Neuronal stem cell (in vitro differentiated cells): ENCODE measurements around the gene NUDT19.

Experiments
- DNase-seq: peaks from one replicate; pipeline ENCODE4 v3.0.0-alpha.2; 2013; ENCODE audit warnings: low spot score
- H2AFZ ChIP-seq: one replicate; pipeline ENCODE4 v1.6.1; 2013; ENCODE audit warnings: mild to moderate bottlenecking, low read length, inconsistent platforms
- H2AK5ac ChIP-seq: 2 replicates; pipeline ENCODE4 v1.6.1; 2013; ENCODE audit warnings: low read depth, mild to moderate bottlenecking, inconsistent platforms, low read length, moderate library complexity, mixed read lengths
- H2BK120ac ChIP-seq: 2 replicates; pipeline ENCODE4 v1.6.1; 2013; ENCODE audit warnings: low read depth, mild to moderate bottlenecking, inconsistent platforms, low read length, moderate library complexity, mixed read lengths
- H2BK12ac ChIP-seq: one replicate; pipeline ENCODE4 v1.6.1; 2013; ENCODE audit warnings: low read length, inconsistent platforms
- H2BK15ac ChIP-seq: 2 replicates; pipeline ENCODE4 v1.6.1; 2013; ENCODE audit warnings: mild to moderate bottlenecking, low read length, inconsistent platforms, mixed read lengths
- H2BK5ac ChIP-seq: one replicate; pipeline ENCODE4 v1.6.1; 2013; ENCODE audit warnings: inconsistent platforms, mild to moderate bottlenecking, low read length, moderate library complexity
- H3K14ac ChIP-seq: one replicate; pipeline ENCODE4 v1.6.1; 2013; ENCODE audit warnings: low read length, inconsistent platforms
- H3K18ac ChIP-seq: 2 replicates; pipeline ENCODE4 v1.6.1; 2013; ENCODE audit warnings: low read length, inconsistent platforms
- H3K23ac ChIP-seq: 2 replicates; pipeline ENCODE4 v1.6.1; 2013; ENCODE audit warnings: low read depth, mild to moderate bottlenecking, mixed read lengths, low read length, inconsistent platforms; ENCODE audit not compliant: poor library complexity
- H3K27ac ChIP-seq: replicated peaks from 3 replicates; pipeline ENCODE4 v1.5.1; 2013; ENCODE audit warnings: low read length, inconsistent platforms
- H3K27me3 ChIP-seq, 3 experiments: 2 replicates each; pipeline ENCODE4 v1.6.1; 2013; ENCODE audit warnings: low read length in 3 of 3, mild to moderate bottlenecking in 2 of 3, inconsistent platforms in 1 of 3, low read depth in 1 of 3, mixed read lengths in 1 of 3, moderate library complexity in 1 of 3; ENCODE audit not compliant: control insufficient read depth in 3 of 3, insufficient read depth in 3 of 3
- H3K36me3 ChIP-seq, 2 donors: replicated peaks in 1 of 2; 2 replicates each; pipeline ENCODE4 v1.6.1; 2013; ENCODE audit warnings: low read length in 2 of 2; ENCODE audit not compliant: control insufficient read depth in 2 of 2, insufficient read depth in 2 of 2
- H3K4ac ChIP-seq: 2 replicates; pipeline ENCODE4 v1.6.1; 2013; ENCODE audit warnings: inconsistent platforms, mild to moderate bottlenecking, low read length, moderate library complexity
- H3K4me1 ChIP-seq, 2 donors: 1 replicate in 1 of 2; 2 replicates in 1 of 2; pipeline ENCODE4 v1.6.1; 2013; ENCODE audit warnings: low read length in 2 of 2, low read depth in 1 of 2; ENCODE audit not compliant: control insufficient read depth in 2 of 2, insufficient read depth in 1 of 2
- H3K4me2 ChIP-seq: one replicate; pipeline ENCODE4 v1.6.1; 2013; ENCODE audit warnings: mild to moderate bottlenecking, low read length, inconsistent platforms; ENCODE audit not compliant: insufficient read depth, poor library complexity, severe bottlenecking
- H3K4me3 ChIP-seq, 2 donors: 2 replicates each; pipeline ENCODE4 v1.5.1; 2013; ENCODE audit warnings: low read length in 2 of 2, mild to moderate bottlenecking in 2 of 2, inconsistent platforms in 1 of 2, moderate library complexity in 1 of 2
- H3K79me1 ChIP-seq: one replicate; pipeline ENCODE4 v1.6.1; 2013; ENCODE audit warnings: low read depth, mild to moderate bottlenecking, inconsistent platforms, low read length, moderate library complexity
- H3K9ac ChIP-seq: one replicate; pipeline ENCODE4 v1.6.1; 2013; ENCODE audit warnings: mild to moderate bottlenecking, low read depth, low read length, inconsistent platforms; ENCODE audit not compliant: poor library complexity
- H3K9me3 ChIP-seq, 2 donors: replicated peaks in 1 of 2; 2 replicates each; pipeline versions ENCODE3 to v1.6.1; 2013; ENCODE audit warnings: low read length in 2 of 2, mild to moderate bottlenecking in 2 of 2, inconsistent platforms in 1 of 2, low read depth in 1 of 2, mixed read lengths in 1 of 2, moderate library complexity in 1 of 2; ENCODE audit not compliant: control insufficient read depth in 2 of 2, insufficient read depth in 1 of 2
- H4K8ac ChIP-seq: one replicate; pipeline ENCODE4 v1.6.1; 2013; ENCODE audit warnings: low read depth, mild to moderate bottlenecking, inconsistent platforms, low read length, moderate library complexity
- H4K91ac ChIP-seq: one replicate; pipeline ENCODE4 v1.6.1; 2013; ENCODE audit warnings: low read length, low read depth, mild to moderate bottlenecking, inconsistent platforms; ENCODE audit not compliant: poor library complexity
- WGBS, 2 donors: extraction: QIAGEN DNeasy Blood & Tissue Kit; methylation state at CpG; one replicate each; pipeline ENCODE4 v1.1.7; 2013; ENCODE audit warnings: missing lambda C conversion rate in 2 of 2, mixed read lengths in 1 of 2; ENCODE audit not compliant: insufficient read length in 2 of 2, insufficient replicate concordance in 1 of 2; ENCODE audit errors: extremely low coverage in 2 of 2; 5-methylcytosine and 5-hydroxymethylcytosine counted together

NUDT19 gene

GRCh38 chr19:32669310-32669709 is 22.3 kb upstream of the NUDT19 start:
- Histone ChIP-seq H3K4ac (no peak overlapping the region), H3K4me3 (no peak overlapping the region), H2AK5ac (no peak overlapping the region), H2AFZ (no peak overlapping the region), H3K79me1 (peaks cover 3% of the 10 kb centered on the region), H3K9ac (no peak overlapping the region), H3K27me3 (no peaks in the 10 kb centered on the region), H3K23ac (no peak overlapping the region), H3K4me2 (no peak overlapping the region), H4K91ac (no peak overlapping the region), H2BK5ac (no peak overlapping the region), H3K9me3 (no peaks in the 10 kb centered on the region), H3K36me3 (peaks cover 0 to 10% of the 10 kb centered on the region in 2 donors), H3K27ac (no peak overlapping the region), H4K8ac (no peak overlapping the region), H3K14ac (no peak overlapping the region), H3K18ac (no peak overlapping the region), H2BK12ac (no peak overlapping the region), H2BK120ac (no peak overlapping the region), H2BK15ac (no peak overlapping the region), H3K4me1 (peaks cover 3 to 4% of the 10 kb centered on the region in 2 donors)
- WGBS, 2 donors, result no CpG with 5 or more reads among the region's 3 CpGs
- no peak for DNase-seq

GRCh38 chr19:32671883-32672593 is 19.6 kb upstream of the NUDT19 start:
- no peak overlapping the region for H2BK15ac ChIP-seq
- H2AK5ac ChIP-seq, result no peak overlapping the region
- no peak overlapping the region for H2BK12ac ChIP-seq
- H3K27me3 ChIP-seq, result peaks cover 10 to 17% (median 13%) of the 10 kb centered on the region in 3 experiments
- H3K14ac ChIP-seq, result no peak overlapping the region
- no CpG with 5 or more reads among the region's 14 CpGs for WGBS, 2 donors
- H2BK5ac ChIP-seq, result no peak overlapping the region
- H3K4ac ChIP-seq, result no peak overlapping the region
- H3K27ac ChIP-seq, result no peak overlapping the region
- H2AFZ ChIP-seq, result no peak overlapping the region
- no peak overlapping the region for H3K18ac ChIP-seq
- H3K23ac ChIP-seq, result peak overlapping the region; percentile 80
- no peaks in the 10 kb centered on the region for H3K9me3 ChIP-seq
- no peak overlapping the region for H3K4me2 ChIP-seq
- peaks cover 3% of the 10 kb centered on the region for H3K79me1 ChIP-seq
- no peak for DNase-seq
- H4K8ac ChIP-seq, result no peak overlapping the region
- H3K9ac ChIP-seq, result no peak overlapping the region
- no peak overlapping the region for H3K4me3 ChIP-seq
- no peak overlapping the region for H2BK120ac ChIP-seq
- H3K4me1 ChIP-seq, result peaks cover 3 to 11% of the 10 kb centered on the region in 2 donors
- no peak overlapping the region for H4K91ac ChIP-seq
- H3K36me3 ChIP-seq, result peaks cover 0 to 2% of the 10 kb centered on the region in 2 donors

- H4K91ac ChIP-seq, result no peak overlapping the region
- H3K14ac ChIP-seq, result no peak overlapping the region
- H2AK5ac ChIP-seq, result no peak overlapping the region
- H2BK15ac ChIP-seq, result no peak overlapping the region
- peaks cover 10 to 25% (median 13%) of the 10 kb centered on the region in 3 experiments for H3K27me3 ChIP-seq
- no peak overlapping the region for H3K23ac ChIP-seq
- DNase-seq, result no peak
- no peak overlapping the region for H3K9ac ChIP-seq
- H2BK12ac ChIP-seq, result no peak overlapping the region
- no peaks in the 10 kb centered on the region for H3K36me3 ChIP-seq
- no CpG with 5 or more reads among the region's 3 CpGs for WGBS, 2 donors
- peaks cover 3% of the 10 kb centered on the region for H3K79me1 ChIP-seq
- H3K4ac ChIP-seq, result no peak overlapping the region
- no peak overlapping the region for H2BK120ac ChIP-seq
- no peaks in the 10 kb centered on the region for H3K9me3 ChIP-seq
- H3K27ac ChIP-seq, result no peak overlapping the region
- no peak overlapping the region for H4K8ac ChIP-seq
- no peak overlapping the region for H2BK5ac ChIP-seq
- no peak overlapping the region for H3K18ac ChIP-seq
- peaks cover 6 to 13% of the 10 kb centered on the region in 2 donors for H3K4me1 ChIP-seq
- no peak overlapping the region for H3K4me2 ChIP-seq
- no peak overlapping the region for H2AFZ ChIP-seq
- H3K4me3 ChIP-seq, result no peak overlapping the region
Measured at GRCh38 chr19:32672841-32673240, 18.8 kb upstream of the NUDT19 start.

- Histone ChIP-seq H3K79me1 (no peaks in the 10 kb centered on the region), H3K4me2 (no peak overlapping the region), H3K4ac (no peak overlapping the region), H4K8ac (no peak overlapping the region), H3K9me3 (no peaks in the 10 kb centered on the region), H3K36me3 (no peaks in the 10 kb centered on the region), H2BK5ac (no peak overlapping the region), H4K91ac (no peak overlapping the region), H3K23ac (no peak overlapping the region), H3K27me3 (peaks cover 10 to 33% (median 13%) of the 10 kb centered on the region in 3 experiments), H2BK12ac (no peak overlapping the region), H3K18ac (no peak overlapping the region), H2AK5ac (no peak overlapping the region), H2AFZ (no peak overlapping the region), H3K4me3 (no peak overlapping the region), H2BK120ac (no peak overlapping the region), H3K4me1 (peaks cover 6 to 16% of the 10 kb centered on the region in 2 donors), H2BK15ac (no peak overlapping the region), H3K27ac (no peak overlapping the region), H3K14ac (no peak overlapping the region), H3K9ac (no peak overlapping the region)
- WGBS, 2 donors, result no CpG with 5 or more reads among the region's 10 CpGs
- no peak for DNase-seq
Measured at GRCh38 chr19:32673573-32673972, 18.0 kb upstream of the NUDT19 start.
